ENCODE data around the gene HPSE2. TPM values are rescaled to one million over a fixed set of nuclear protein-coding genes. Genes with fewer than 3 reads are reported as not detected.
A peak's percentile ranks its signal among the peaks of the same experiment; 100 is the strongest.
"Not testable (repeated sequence)": the region's sequence is repeated elsewhere in the genome, so short reads cannot be mapped to it uniquely, and the experiment has no call there.

The HPSE2 gene
- not detected in 2 replicates for total RNA-seq

GRCh38 chr10:99235658-99236626 is at the start of gene HPSE2:
Gene HPSE2, minus strand, starts transcription at chr10:99235852.
- H3K36me3 Mint-ChIP-seq (ENCODE audit: low read depth), result no peaks in the 10 kb centered on the region
- intact Hi-C loops (cut with micrococcal nuclease), result no loop called here
- DNase-seq (ENCODE audit: low spot score), result no peak
- H3K27me3 Mint-ChIP-seq (ENCODE audit: low read depth), result peaks cover 76% of the 10 kb centered on the region
- no peak within 1 kb of the TSS for H3K4me3 Mint-ChIP-seq (ENCODE audit: low read depth)
- H3K9me3 Mint-ChIP-seq, result no peaks in the 10 kb centered on the region
- no peak within 1 kb of the TSS for H3K27ac Mint-ChIP-seq
- peaks cover 23% of the 10 kb centered on the region for H3K4me1 Mint-ChIP-seq (ENCODE audit: low read depth)

- no peaks in the 10 kb centered on the region for H3K36me3 Mint-ChIP-seq (ENCODE audit: low read depth)
- H3K4me3 Mint-ChIP-seq (ENCODE audit: low read depth), result no peak overlapping the region
- no peaks in the 10 kb centered on the region for H3K4me1 Mint-ChIP-seq (ENCODE audit: low read depth)
- H3K9me3 Mint-ChIP-seq, result peaks cover 10% of the 10 kb centered on the region
- H3K27me3 Mint-ChIP-seq (ENCODE audit: low read depth), result peaks cover 6% of the 10 kb centered on the region
- intact Hi-C loops (cut with micrococcal nuclease), result no loop called here
- no peak overlapping the region for H3K27ac Mint-ChIP-seq
- DNase-seq (ENCODE audit: low spot score), result no peak
Observed at GRCh38 chr10:99280472-99280871, 44.8 kb upstream of the HPSE2 start.

GRCh38 chr10:99279626-99280111 is 44.0 kb upstream of the HPSE2 start:
- no peaks in the 10 kb centered on the region for H3K36me3 Mint-ChIP-seq (ENCODE audit: low read depth)
- H3K27me3 Mint-ChIP-seq (ENCODE audit: low read depth), result peaks cover 8% of the 10 kb centered on the region

GRCh38 chr10:99276848-99277486 is 41.3 kb upstream of the HPSE2 start:
- DNase-seq (ENCODE audit: low spot score), result no peak
- H3K4me3 Mint-ChIP-seq (ENCODE audit: low read depth), result no peak overlapping the region
- H3K9me3 Mint-ChIP-seq, result no peaks in the 10 kb centered on the region
- no peaks in the 10 kb centered on the region for H3K4me1 Mint-ChIP-seq (ENCODE audit: low read depth)
- H3K27me3 Mint-ChIP-seq (ENCODE audit: low read depth), result peaks cover 10% of the 10 kb centered on the region
- intact Hi-C loops (cut with micrococcal nuclease), result no loop called here
- no peak overlapping the region for H3K27ac Mint-ChIP-seq
- no peaks in the 10 kb centered on the region for H3K36me3 Mint-ChIP-seq (ENCODE audit: low read depth)

More at GRCh38 chr10:99279626-99280111, 44.0 kb upstream of the HPSE2 start:
- no peak for DNase-seq (ENCODE audit: low spot score)
- peaks cover 10% of the 10 kb centered on the region for H3K9me3 Mint-ChIP-seq
- no peaks in the 10 kb centered on the region for H3K4me1 Mint-ChIP-seq (ENCODE audit: low read depth)
- intact Hi-C loops (cut with micrococcal nuclease), result no loop called here
- no peak overlapping the region for H3K4me3 Mint-ChIP-seq (ENCODE audit: low read depth)
- H3K27ac Mint-ChIP-seq, result no peak overlapping the region

- Mint-ChIP-seq H3K27ac (no peak overlapping the region), H3K4me1 (ENCODE audit: low read depth) (no peaks in the 10 kb centered on the region), H3K9me3 (no peaks in the 10 kb centered on the region), H3K27me3 (ENCODE audit: low read depth) (no peaks in the 10 kb centered on the region), H3K4me3 (ENCODE audit: low read depth) (no peak overlapping the region), H3K36me3 (ENCODE audit: low read depth) (no peaks in the 10 kb centered on the region)
- no peak for DNase-seq (ENCODE audit: low spot score)
- intact Hi-C loops (cut with micrococcal nuclease), result no loop called here
Observed at GRCh38 chr10:99266383-99266782, 30.7 kb upstream of the HPSE2 start.

- Mint-ChIP-seq H3K36me3 (ENCODE audit: low read depth) (no peaks in the 10 kb centered on the region), H3K27ac (no peak overlapping the region), H3K4me1 (ENCODE audit: low read depth) (no peaks in the 10 kb centered on the region), H3K27me3 (ENCODE audit: low read depth) (peaks cover 4% of the 10 kb centered on the region), H3K9me3 (peaks cover 6% of the 10 kb centered on the region), H3K4me3 (ENCODE audit: low read depth) (no peak overlapping the region)
- no peak for DNase-seq (ENCODE audit: low spot score)
- intact Hi-C loops (cut with micrococcal nuclease), result loop anchor here (5.0 kb wide), 2 partner anchors 502 to 582 kb away; no protein-coding TSS in a partner anchor
Observed at GRCh38 chr10:99248824-99249223, 13.2 kb upstream of the HPSE2 start.

GRCh38 chr10:99247893-99248292 is 12.2 kb upstream of the HPSE2 start:
- not testable (repeated sequence) for H3K27ac Mint-ChIP-seq; DNase-seq (ENCODE audit: low spot score); H3K36me3 Mint-ChIP-seq (ENCODE audit: low read depth); H3K27me3 Mint-ChIP-seq (ENCODE audit: low read depth); H3K4me1 Mint-ChIP-seq (ENCODE audit: low read depth); H3K4me3 Mint-ChIP-seq (ENCODE audit: low read depth); H3K9me3 Mint-ChIP-seq
- intact Hi-C loops (cut with micrococcal nuclease), result loop anchor here (5.0 kb wide), 2 partner anchors 501 to 581 kb away; no protein-coding TSS in a partner anchor

- H3K27ac Mint-ChIP-seq, result no peak overlapping the region
- H3K4me3 Mint-ChIP-seq (ENCODE audit: low read depth), result no peak overlapping the region
- intact Hi-C loops (cut with micrococcal nuclease), result no loop called here
- H3K9me3 Mint-ChIP-seq, result no peaks in the 10 kb centered on the region
- H3K27me3 Mint-ChIP-seq (ENCODE audit: low read depth), result peaks cover 69% of the 10 kb centered on the region
- H3K36me3 Mint-ChIP-seq (ENCODE audit: low read depth), result no peaks in the 10 kb centered on the region
- no peak for DNase-seq (ENCODE audit: low spot score)
- peaks cover 23% of the 10 kb centered on the region for H3K4me1 Mint-ChIP-seq (ENCODE audit: low read depth)
Observed at GRCh38 chr10:99236627-99237309, 1.1 kb upstream of the HPSE2 start.

GRCh38 chr10:99234791-99235657 is 628 bp downstream of the HPSE2 start:
- no peak for DNase-seq (ENCODE audit: low spot score)
- intact Hi-C loops (cut with micrococcal nuclease), result loop anchor here (5.0 kb wide), 1 partner anchor 297 kb away; the partner anchor contains the start of gene NKX2-3
- H3K4me3 Mint-ChIP-seq (ENCODE audit: low read depth), result peak overlapping the region; percentile 64
- peaks cover 80% of the 10 kb centered on the region for H3K27me3 Mint-ChIP-seq (ENCODE audit: low read depth)
- H3K4me1 Mint-ChIP-seq (ENCODE audit: low read depth), result peaks cover 23% of the 10 kb centered on the region
- H3K9me3 Mint-ChIP-seq, result no peaks in the 10 kb centered on the region
- H3K27ac Mint-ChIP-seq, result no peak overlapping the region
- no peaks in the 10 kb centered on the region for H3K36me3 Mint-ChIP-seq (ENCODE audit: low read depth)

- intact Hi-C loops (cut with micrococcal nuclease), result loop anchor here (5.0 kb wide), 1 partner anchor 298 kb away; the partner anchor contains the start of gene NKX2-3
- Mint-ChIP-seq H3K4me3 (ENCODE audit: low read depth) (peak overlapping the region; percentile 64), H3K27ac (no peak overlapping the region), H3K36me3 (ENCODE audit: low read depth) (no peaks in the 10 kb centered on the region), H3K4me1 (ENCODE audit: low read depth) (peaks cover 23% of the 10 kb centered on the region), H3K27me3 (ENCODE audit: low read depth) (peaks cover 88% of the 10 kb centered on the region), H3K9me3 (no peaks in the 10 kb centered on the region)
- peak; percentile 44 for DNase-seq (ENCODE audit: low spot score)
Observed at GRCh38 chr10:99234041-99234790, 1.4 kb downstream of the HPSE2 start.

GRCh38 chr10:99233689-99234037 is 2.0 kb downstream of the HPSE2 start:
- Mint-ChIP-seq H3K4me1 (ENCODE audit: low read depth) (peaks cover 23% of the 10 kb centered on the region), H3K9me3 (no peaks in the 10 kb centered on the region), H3K4me3 (ENCODE audit: low read depth) (peak overlapping the region; percentile 64), H3K36me3 (ENCODE audit: low read depth) (no peaks in the 10 kb centered on the region), H3K27me3 (ENCODE audit: low read depth) (peaks cover 91% of the 10 kb centered on the region), H3K27ac (no peak overlapping the region)
- DNase-seq (ENCODE audit: low spot score), result no peak
- intact Hi-C loops (cut with micrococcal nuclease), result loop anchor here (5.0 kb wide), 1 partner anchor 299 kb away; the partner anchor contains the start of gene NKX2-3

All from activated T-helper 2 cell treated with anti-CD3 and anti-CD28 coated beads, Interferon-gamma antibody, Interleukin-2, Interleukin-4, amounts not matched to agents 10 μg/mL and 5 μg/mL and 100 μg/mL, durations not matched to agents 14 hours and 24 hours and 36 hours (primary cell).